Mesenchymal stem cell (in vitro differentiated cells and primary cell): ENCODE results near the gene LRRC45.
"Not testable (repeated sequence)": the region's sequence is repeated elsewhere in the genome, so short reads cannot be mapped to it uniquely, and the experiment has no call there.

Experiments
- DNase-seq: peaks from one replicate; pipeline ENCODE4 v3.0.0-alpha.2; 2013
- H2AFZ ChIP-seq: one replicate; pipeline ENCODE4 v1.6.1; 2013; ENCODE audit warnings: low read depth, mild to moderate bottlenecking, control low read depth, inconsistent platforms, low read length, moderate library complexity
- H2AK5ac ChIP-seq: 2 replicates; pipeline ENCODE4 v1.6.1; 2013; ENCODE audit warnings: low read length, moderate library complexity, mild to moderate bottlenecking, inconsistent platforms; ENCODE audit not compliant: severe bottlenecking
- H2BK120ac ChIP-seq: one replicate; pipeline ENCODE4 v1.6.1; 2013; ENCODE audit warnings: low read depth, mild to moderate bottlenecking, inconsistent platforms, low read length, moderate library complexity
- H2BK12ac ChIP-seq, 2 experiments: one replicate each; pipeline ENCODE4 v1.6.1; 2013; ENCODE audit warnings: inconsistent platforms in 2 of 2, low read length in 2 of 2, mild to moderate bottlenecking in 2 of 2, moderate library complexity in 2 of 2, control low read depth in 1 of 2
- H2BK15ac ChIP-seq: one replicate; pipeline ENCODE4 v1.6.1; 2013; ENCODE audit warnings: mild to moderate bottlenecking, low read depth, inconsistent platforms; ENCODE audit not compliant: poor library complexity, severe bottlenecking
- H2BK5ac ChIP-seq: 2 replicates; pipeline ENCODE4 v1.6.1; 2013; ENCODE audit warnings: low read depth, mild to moderate bottlenecking, low read length, control low read depth, inconsistent platforms; ENCODE audit not compliant: poor library complexity, severe bottlenecking
- H3K14ac ChIP-seq, 2 experiments: one replicate each; pipeline ENCODE4 v1.6.1; 2013; ENCODE audit warnings: inconsistent platforms in 2 of 2, low read length in 2 of 2, control low read depth in 1 of 2, mild to moderate bottlenecking in 1 of 2, moderate library complexity in 1 of 2
- H3K18ac ChIP-seq, 2 experiments: one replicate each; pipeline ENCODE4 v1.6.1; 2013; ENCODE audit warnings: inconsistent platforms in 2 of 2, low read length in 2 of 2, control low read depth in 1 of 2, low read depth in 1 of 2, mild to moderate bottlenecking in 1 of 2
- H3K23ac ChIP-seq, 2 experiments: one replicate each; pipeline ENCODE4 v1.6.1; 2013; ENCODE audit warnings: inconsistent platforms in 2 of 2, low read length in 2 of 2, mild to moderate bottlenecking in 2 of 2, moderate library complexity in 2 of 2, control low read depth in 1 of 2
- H3K27ac ChIP-seq: 2 replicates; pipeline ENCODE4 v1.5.1; 2013; ENCODE audit warnings: mild to moderate bottlenecking, moderate library complexity, low read length, control low read depth, inconsistent platforms; ENCODE audit not compliant: poor library complexity, severe bottlenecking
- H3K27me3 ChIP-seq, 2 experiments: 2 replicates each; pipeline versions ENCODE4 v1.6.1 to v1.7.0; 2013; ENCODE audit warnings: low read length in 2 of 2, mild to moderate bottlenecking in 2 of 2, moderate library complexity in 2 of 2, control low read depth in 1 of 2, inconsistent platforms in 1 of 2; ENCODE audit not compliant: control insufficient read depth in 1 of 2, insufficient read depth in 1 of 2
- H3K36me3 ChIP-seq, 2 experiments: 2 replicates each; pipeline versions ENCODE4 v1.6.1 to v1.7.0; 2013; ENCODE audit warnings: low read length in 2 of 2, control low read depth in 1 of 2, inconsistent platforms in 1 of 2, low read depth in 1 of 2, mild to moderate bottlenecking in 1 of 2; ENCODE audit not compliant: insufficient read depth in 2 of 2, control insufficient read depth in 1 of 2
- H3K4ac ChIP-seq, 2 experiments: one replicate each; pipeline ENCODE4 v1.6.1; 2013; ENCODE audit warnings: inconsistent platforms in 2 of 2, low read length in 2 of 2, mild to moderate bottlenecking in 2 of 2, moderate library complexity in 2 of 2, control low read depth in 1 of 2, low read depth in 1 of 2
- H3K4me1 ChIP-seq: 2 replicates; pipeline ENCODE4 v1.6.1; 2013; ENCODE audit warnings: low read depth, low read length, control low read depth; ENCODE audit not compliant: control insufficient read depth, insufficient read depth
- H3K4me2 ChIP-seq: 2 replicates; pipeline ENCODE4 v1.6.1; 2013; ENCODE audit warnings: low read length, mild to moderate bottlenecking, inconsistent platforms; ENCODE audit not compliant: poor library complexity, severe bottlenecking
- H3K4me3 ChIP-seq, 2 experiments: 2 replicates each; pipeline versions ENCODE4 v1.5.1 to v1.7.0; 2013; ENCODE audit warnings: low read length in 2 of 2, mild to moderate bottlenecking in 2 of 2, control low read depth in 1 of 2, low read depth in 1 of 2; ENCODE audit not compliant: insufficient read depth in 1 of 2
- H3K79me1 ChIP-seq: replicated peaks from 2 replicates; pipeline ENCODE4 v1.6.1; 2013; ENCODE audit warnings: mild to moderate bottlenecking, control low read depth, low read length, inconsistent platforms; ENCODE audit not compliant: poor library complexity, severe bottlenecking
- H3K9ac ChIP-seq: 2 replicates; pipeline ENCODE4 v1.7.0; 2013; ENCODE audit warnings: mild to moderate bottlenecking, low read length, moderate library complexity
- H3K9me3 ChIP-seq: 2 replicates; pipeline ENCODE4 v1.7.0; 2013; ENCODE audit warnings: mild to moderate bottlenecking, low read length; ENCODE audit not compliant: control insufficient read depth
- H4K8ac ChIP-seq: one replicate; pipeline ENCODE4 v1.6.1; 2013; ENCODE audit warnings: inconsistent platforms, mild to moderate bottlenecking, low read length, moderate library complexity
- H4K91ac ChIP-seq: one replicate; pipeline ENCODE4 v1.6.1; 2013; ENCODE audit warnings: mild to moderate bottlenecking, low read length, inconsistent platforms
- WGBS: methylation state at CpG from one replicate; pipeline ENCODE4 v1.1.7; 2013; ENCODE audit warnings: mixed read lengths; 5-methylcytosine and 5-hydroxymethylcytosine counted together

Gene LRRC45

GRCh38 chr17:82038796-82039409 lies 15.8 kb downstream of the LRRC45 start:
- not testable (repeated sequence) for H4K91ac ChIP-seq, H3K14ac ChIP-seq, H3K79me1 ChIP-seq, H2AFZ ChIP-seq, DNase-seq, H2BK15ac ChIP-seq, H3K27ac ChIP-seq, H3K23ac ChIP-seq, H3K4me3 ChIP-seq, H2BK12ac ChIP-seq, H3K9ac ChIP-seq, H3K27me3 ChIP-seq, H3K4me2 ChIP-seq, H4K8ac ChIP-seq, H3K4ac ChIP-seq, H3K9me3 ChIP-seq, H2AK5ac ChIP-seq, H3K18ac ChIP-seq, H2BK120ac ChIP-seq, H2BK5ac ChIP-seq
- peaks cover 0 to 13% of the 10 kb centered on the region in 2 experiments for H3K36me3 ChIP-seq
- WGBS = 95% methylated on average over 15 of the region's 16 CpGs
- peaks cover 16% of the 10 kb centered on the region for H3K4me1 ChIP-seq

GRCh38 chr17:82039695-82040299 lies 16.7 kb downstream of the LRRC45 start:
- WGBS = 92% methylated on average over 8 of the region's 8 CpGs
- Histone ChIP-seq H4K8ac (no peak overlapping the region), H2AFZ (no peak overlapping the region), H3K36me3 (peaks cover 0 to 8% of the 10 kb centered on the region in 2 experiments), H3K4me1 (peaks cover 16% of the 10 kb centered on the region), H3K4ac (no peak overlapping the region), H3K23ac (no peak overlapping the region), H2AK5ac (no peak overlapping the region), H2BK5ac (no peak overlapping the region), H3K27ac (no peak overlapping the region), H3K79me1 (peaks cover 10% of the 10 kb centered on the region), H2BK12ac (no peak overlapping the region), H3K4me3 (no peak overlapping the region), H3K4me2 (no peak overlapping the region), H3K9ac (no peak overlapping the region), H3K27me3 (no peaks in the 10 kb centered on the region), H2BK120ac (no peak overlapping the region), H3K14ac (peak overlapping the region in 1 of 2 experiments; percentile 23), H3K9me3 (no peaks in the 10 kb centered on the region), H3K18ac (no peak overlapping the region), H2BK15ac (no peak overlapping the region), H4K91ac (no peak overlapping the region)
- no peak for DNase-seq

- Histone ChIP-seq H2BK120ac (no peak overlapping the region), H3K18ac (no peak overlapping the region), H3K4ac (no peak overlapping the region), H3K9ac (no peak overlapping the region), H3K27ac (no peak overlapping the region), H3K27me3 (no peaks in the 10 kb centered on the region), H2AK5ac (no peak overlapping the region), H3K36me3 (peaks cover 0 to 4% of the 10 kb centered on the region in 2 experiments), H4K91ac (no peak overlapping the region), H2BK5ac (no peak overlapping the region), H3K14ac (no peak overlapping the region), H3K9me3 (no peaks in the 10 kb centered on the region), H2BK12ac (no peak overlapping the region), H2BK15ac (no peak overlapping the region), H3K79me1 (peaks cover 3% of the 10 kb centered on the region), H3K23ac (no peak overlapping the region), H3K4me3 (no peak overlapping the region), H2AFZ (no peak overlapping the region), H4K8ac (no peak overlapping the region), H3K4me1 (peaks cover 9% of the 10 kb centered on the region), H3K4me2 (no peak overlapping the region)
- WGBS = 88% methylated on average over 17 of the region's 17 CpGs
- DNase-seq = no peak
Measured at GRCh38 chr17:82041144-82041814, 18.2 kb downstream of the LRRC45 start.

- Histone ChIP-seq H4K8ac (no peak overlapping the region), H3K18ac (no peak overlapping the region), H3K27me3 (no peaks in the 10 kb centered on the region), H2AFZ (no peak overlapping the region), H3K27ac (no peak overlapping the region), H3K23ac (no peak overlapping the region), H3K4me3 (no peak overlapping the region), H2BK12ac (no peak overlapping the region), H3K4me1 (peaks cover 7% of the 10 kb centered on the region), H3K4ac (no peak overlapping the region), H3K79me1 (no peaks in the 10 kb centered on the region), H3K9me3 (no peaks in the 10 kb centered on the region), H4K91ac (peak overlapping the region; percentile 0), H2AK5ac (no peak overlapping the region), H3K36me3 (peaks cover 12 to 18% of the 10 kb centered on the region in 2 experiments), H3K14ac (peak overlapping the region in 1 of 2 experiments; percentile 12), H3K9ac (no peak overlapping the region), H2BK120ac (no peak overlapping the region), H2BK5ac (no peak overlapping the region), H2BK15ac (no peak overlapping the region), H3K4me2 (no peak overlapping the region)
- no peak for DNase-seq
- 89% methylated on average over 9 of the region's 9 CpGs for WGBS
Measured at GRCh38 chr17:82042649-82043048, 19.5 kb downstream of the LRRC45 start.
